Gastrocnemius medialis (tissue), 4 donors: ENCODE measurements around the gene FYTTD1. TPM values are rescaled to one million over a fixed set of nuclear protein-coding genes. Genes with fewer than 3 reads are reported as not detected.

Experiments
- ATAC-seq, 2 donors: fragments of 150-250 bp; one replicate each; pipeline ENCODE4 v1.9.1; 2016
- DNase-seq, 2 donors: peaks; one replicate each; pipeline ENCODE4 v3.0.0-alpha.2; 2019
- H3K27ac ChIP-seq, 4 donors: fragments of 200-600 bp; sonication (generic); 1 replicate in 1 of 4; 2 replicates in 3 of 4; pipeline ENCODE4 v1.5.1; 2016 to 2018; ENCODE audit warnings: mild to moderate bottlenecking in 2 of 4, moderate library complexity in 1 of 4
- H3K27me3 ChIP-seq, 3 donors: fragments of 200-600 bp; sonication (generic) in 2 of 3; 1 replicate in 1 of 3; 2 replicates in 2 of 3; pipeline versions ENCODE4 v1.5.1 to v1.6.0; 2016 to 2019; ENCODE audit warnings: mild to moderate bottlenecking in 1 of 3, moderate library complexity in 1 of 3
- H3K36me3 ChIP-seq, 2 donors: fragments of 200-600 bp; sonication (generic) in 1 of 2; one replicate each; pipeline ENCODE4 v1.5.1; 2017 to 2018
- H3K4me1 ChIP-seq, 2 donors: fragments of 200-600 bp; sonication (generic) in 1 of 2; one replicate each; pipeline ENCODE4 v1.5.1; 2016 to 2017; ENCODE audit warnings: mild to moderate bottlenecking in 2 of 2
- H3K4me3 ChIP-seq, 4 donors: fragments of 200-600 bp; sonication (generic) in 3 of 4; 1 replicate in 1 of 4; 2 replicates in 3 of 4; pipeline ENCODE4 v1.5.1; 2016 to 2019; ENCODE audit warnings: mild to moderate bottlenecking in 2 of 4
- H3K9me3 ChIP-seq, 3 donors: fragments of 200-600 bp; sonication (generic) in 2 of 3; 1 replicate in 1 of 3; 2 replicates in 2 of 3; pipeline ENCODE4 v1.5.1; 2016 to 2019
- CTCF ChIP-seq, 5 experiments: fragments of 450-650 bp in 3 of 5; fragments of 200-600 bp in 2 of 5; sonication (generic) in 2 of 5; IDR thresholded peaks in 4 of 5; conservative IDR thresholded peaks in 1 of 5; 1 replicate in 4 of 5; 2 replicates in 1 of 5; pipeline ENCODE4 v1.5.1; 2016 to 2019; ENCODE audit warnings: antibody characterized with exemption in 5 of 5, mild to moderate bottlenecking in 3 of 5, moderate library complexity in 3 of 5
- POLR2A ChIP-seq, 2 donors: fragments of 450-650 bp; IDR thresholded peaks; one replicate each; pipeline ENCODE4 v1.6.1; 2017; ENCODE audit warnings: antibody characterized with exemption in 2 of 2, mild to moderate bottlenecking in 2 of 2, moderate library complexity in 2 of 2
- in situ Hi-C, 4 donors: fragments of 200-750 bp; cut with MboI; loops; one replicate each; pipeline versions ENCODE4 v1.15.0 to v1.8.0; 2017; ENCODE audit warnings: low sequenced_read_pairs in 4 of 4
- intact Hi-C: fragments of 100-400 bp; cut with DNase I; formaldehyde crosslinking; loops from one replicate; pipeline ENCODE4 v1.15.1; 2023; ENCODE audit warnings: low total_unique reads
- total RNA-seq, 4 donors: library from RNA; depleted of rRNA; stranded (reverse); fragments of >200 nt; gene quantifications; one replicate each; pipeline versions ENCODE4 v1.1.0 to v1.2.3, GENCODE V29; 2016

FYTTD1 gene
- total RNA-seq, 4 donors from 2014 or later, result 77.7 to 184 (median 111) TPM

GRCh38 chr3:197830308-197830966 is 80.8 kb downstream of the FYTTD1 start:
- no peak for ATAC-seq
- intact Hi-C loops (no loop called here), in situ Hi-C loops (loop anchor here in 1 of 4 donors (10.0 kb wide), 1 partner anchor 64 kb away; no protein-coding TSS in a partner anchor)

GRCh38 chr3:197830967-197831313 is 81.3 kb downstream of the FYTTD1 start:
- Histone ChIP-seq H3K4me3 (no peak overlapping the region), H3K9me3 (no peaks in the 10 kb centered on the region), H3K36me3 (peaks cover 10 to 87% of the 10 kb centered on the region in 2 donors)

More at GRCh38 chr3:197830308-197830966, 80.8 kb downstream of the FYTTD1 start:
- TF ChIP-seq POLR2A (IDR thresholded peaks at IDR 0.05) (no peak), CTCF (IDR thresholded peaks at IDR 0.05 in 4 of 5, conservative IDR thresholded peaks at IDR 0.05 in 1 of 5) (no peak)
- no peak for DNase-seq
- Histone ChIP-seq H3K27me3 (no peaks in the 10 kb centered on the region), H3K4me1 (no peaks in the 10 kb centered on the region), H3K4me3 (no peak overlapping the region), H3K27ac (no peak overlapping the region), H3K36me3 (peaks cover 10 to 83% of the 10 kb centered on the region in 2 donors), H3K9me3 (no peaks in the 10 kb centered on the region)

GRCh38 chr3:197833930-197834715 is 84.4 kb downstream of the FYTTD1 start:
- no peak for ATAC-seq
- Histone ChIP-seq H3K36me3 (peaks cover 5 to 80% of the 10 kb centered on the region in 2 donors), H3K4me1 (no peaks in the 10 kb centered on the region), H3K27ac (no peak overlapping the region), H3K9me3 (no peaks in the 10 kb centered on the region), H3K27me3 (no peaks in the 10 kb centered on the region), H3K4me3 (no peak overlapping the region)
- no peak for DNase-seq
- in situ Hi-C loops (loop anchor here in 1 of 4 donors (10.0 kb wide), 1 partner anchor 61 kb away; no protein-coding TSS in a partner anchor), intact Hi-C loops (no loop called here)
- no peak for TF ChIP-seq CTCF (IDR thresholded peaks at IDR 0.05 in 4 of 5, conservative IDR thresholded peaks at IDR 0.05 in 1 of 5)
- no peak for TF ChIP-seq POLR2A (IDR thresholded peaks at IDR 0.05)

More at GRCh38 chr3:197830967-197831313, 81.3 kb downstream of the FYTTD1 start:
- DNase-seq (no peak), ATAC-seq (no peak)
- in situ Hi-C loops (loop anchor here in 1 of 4 donors (10.0 kb wide), 1 partner anchor 64 kb away; no protein-coding TSS in a partner anchor), intact Hi-C loops (no loop called here)
- H3K27ac ChIP-seq, result no peak overlapping the region
- no peaks in the 10 kb centered on the region for H3K27me3 ChIP-seq
- H3K4me1 ChIP-seq, result no peaks in the 10 kb centered on the region
- TF ChIP-seq CTCF (IDR thresholded peaks at IDR 0.05 in 4 of 5, conservative IDR thresholded peaks at IDR 0.05 in 1 of 5), result no peak
- no peak for TF ChIP-seq POLR2A (IDR thresholded peaks at IDR 0.05)

GRCh38 chr3:197835509-197835908 is 85.8 kb downstream of the FYTTD1 start:
- no peak for ATAC-seq
- peaks cover 5 to 83% of the 10 kb centered on the region in 2 donors for H3K36me3 ChIP-seq
- DNase-seq, result no peak
- no peaks in the 10 kb centered on the region for H3K27me3 ChIP-seq
- intact Hi-C loops, result no loop called here
- no peak for TF ChIP-seq CTCF (IDR thresholded peaks at IDR 0.05 in 4 of 5, conservative IDR thresholded peaks at IDR 0.05 in 1 of 5)
- no peak for TF ChIP-seq POLR2A (IDR thresholded peaks at IDR 0.05)
- in situ Hi-C loops, result loop anchor here in 1 of 4 donors (10.0 kb wide), 1 partner anchor 59 kb away; no protein-coding TSS in a partner anchor
- H3K27ac ChIP-seq, result no peak overlapping the region
- H3K4me3 ChIP-seq, result no peak overlapping the region
- H3K9me3 ChIP-seq, result no peaks in the 10 kb centered on the region
- H3K4me1 ChIP-seq, result no peaks in the 10 kb centered on the region
